HuH-7 (cell line): ENCODE results near the gene LYST.
"Not testable (repeated sequence)": the region's sequence is repeated elsewhere in the genome, so short reads cannot be mapped to it uniquely, and the experiment has no call there.

Experiments used
- DNase-seq: peaks from one replicate; pipeline ENCODE4 v3.0.0; 2011; ENCODE audit warnings: low spot score

LYST gene

GRCh38 chr1:235757587-235758096 lies 109.1 kb downstream of the LYST start:
- no peak for DNase-seq

GRCh38 chr1:235754186-235754585 lies 112.5 kb downstream of the LYST start:
- not testable (repeated sequence) for DNase-seq

- no peak for DNase-seq
Observed at GRCh38 chr1:235749755-235750300, 116.9 kb downstream of the LYST start.

DNA sequence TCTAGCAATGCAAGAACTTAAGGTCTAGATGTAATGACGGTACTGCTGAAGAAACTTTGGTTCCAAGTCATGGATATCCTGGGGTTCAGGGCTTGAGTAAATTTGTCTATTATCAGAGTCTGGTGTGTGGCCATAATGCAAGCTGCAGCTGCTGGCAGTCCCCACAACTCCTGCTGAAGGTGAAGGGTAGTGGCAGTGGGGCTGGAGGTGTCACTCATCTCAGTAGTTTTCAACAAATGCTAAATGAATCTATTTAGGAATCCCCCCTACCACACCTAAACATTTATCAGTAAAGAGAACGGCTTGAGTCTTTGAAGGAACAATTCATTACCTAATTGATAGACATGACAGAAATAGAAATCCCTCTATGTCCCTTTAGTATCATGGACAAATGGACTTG lies 118.0 kb downstream of the LYST start:
- no peak for DNase-seq

DNA sequence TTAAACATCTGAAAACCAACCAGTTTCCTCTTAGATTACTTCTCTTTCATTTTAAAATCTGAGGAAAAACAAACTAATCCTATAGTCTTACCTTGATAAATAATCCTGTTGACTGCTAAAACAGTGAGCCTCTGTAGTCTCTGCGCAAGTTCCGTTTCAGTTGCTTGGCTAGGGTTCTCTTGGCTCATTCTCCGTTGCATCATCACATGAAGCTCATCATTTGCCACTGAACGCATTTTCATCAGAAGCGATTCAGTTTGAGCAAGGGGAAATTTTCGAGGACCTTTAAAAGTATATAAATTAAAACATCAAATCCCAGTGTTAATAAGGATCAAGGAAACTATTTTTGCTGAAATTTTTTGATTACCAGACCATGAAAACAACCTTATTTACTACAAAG lies 120.5 kb downstream of the LYST start:
- DNase-seq: no peak

- no peak for DNase-seq
Observed at GRCh38 chr1:235745503-235746136, 121.1 kb downstream of the LYST start.

GRCh38 chr1:235742914-235743599 lies 123.6 kb downstream of the LYST start:
- DNase-seq: no peak

DNA sequence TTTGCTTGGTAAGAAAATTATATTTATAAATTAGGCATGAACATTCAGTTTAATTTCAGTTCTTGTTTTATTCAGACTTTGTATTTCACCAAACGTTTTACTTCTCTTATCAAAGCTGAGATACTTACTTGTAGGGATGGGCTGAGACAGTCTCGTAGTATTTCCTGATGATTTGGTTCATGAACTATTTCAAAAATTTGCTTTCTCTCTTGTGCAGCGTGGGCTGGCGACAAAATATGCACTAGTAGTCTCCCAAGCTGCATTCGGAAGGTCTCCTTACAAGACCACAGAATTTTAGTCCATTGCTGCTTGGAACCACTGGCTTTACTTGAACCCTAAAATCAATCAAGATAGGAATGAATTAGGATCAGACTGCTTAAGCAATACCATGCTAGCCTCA lies 125.4 kb downstream of the LYST start:
- no peak for DNase-seq

GRCh38 chr1:235739631-235740030 lies 127.1 kb downstream of the LYST start:
- no peak for DNase-seq

DNA sequence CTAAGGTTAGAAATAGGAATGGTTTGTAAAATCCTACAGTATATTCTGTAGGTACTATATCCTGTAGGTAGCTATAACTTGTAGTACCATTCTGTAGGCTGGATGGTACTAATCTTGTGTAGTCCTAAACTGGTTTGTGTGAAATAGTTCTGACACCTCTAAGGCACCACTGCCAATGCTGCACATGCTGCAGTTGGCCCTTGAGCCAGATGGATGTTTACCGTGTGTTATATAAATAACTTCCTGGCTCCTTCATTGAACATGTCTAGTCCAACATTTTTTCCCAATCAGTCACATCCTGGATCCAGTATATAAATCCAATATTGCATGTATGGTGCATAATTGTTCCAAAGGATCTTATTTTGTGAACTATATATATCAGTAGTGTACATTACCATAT lies 127.6 kb downstream of the LYST start:
- no peak for DNase-seq

- DNase-seq: no peak
Observed at GRCh38 chr1:235737751-235738150, 129.0 kb downstream of the LYST start.

GRCh38 chr1:235736263-235736662 lies 130.4 kb downstream of the LYST start:
- no peak for DNase-seq

DNA sequence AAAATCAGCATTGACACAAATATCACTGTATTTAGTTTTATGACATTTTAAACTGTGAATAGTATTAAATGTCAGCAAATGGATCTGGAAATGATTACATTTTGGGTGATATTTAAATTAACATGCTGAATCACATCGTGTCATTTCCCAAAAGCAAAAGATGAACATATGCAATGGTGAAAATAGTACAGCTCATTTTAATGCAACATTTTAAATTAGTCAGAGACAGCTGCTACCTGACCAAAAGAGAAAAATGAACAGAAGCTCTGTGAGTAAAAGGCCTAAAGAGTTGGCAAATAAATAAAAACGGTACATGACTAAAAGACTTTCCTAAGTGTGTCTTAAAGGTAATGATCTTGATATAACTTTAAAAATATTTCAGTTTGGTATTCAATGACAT lies 131.1 kb downstream of the LYST start:
- no peak for DNase-seq

DNA sequence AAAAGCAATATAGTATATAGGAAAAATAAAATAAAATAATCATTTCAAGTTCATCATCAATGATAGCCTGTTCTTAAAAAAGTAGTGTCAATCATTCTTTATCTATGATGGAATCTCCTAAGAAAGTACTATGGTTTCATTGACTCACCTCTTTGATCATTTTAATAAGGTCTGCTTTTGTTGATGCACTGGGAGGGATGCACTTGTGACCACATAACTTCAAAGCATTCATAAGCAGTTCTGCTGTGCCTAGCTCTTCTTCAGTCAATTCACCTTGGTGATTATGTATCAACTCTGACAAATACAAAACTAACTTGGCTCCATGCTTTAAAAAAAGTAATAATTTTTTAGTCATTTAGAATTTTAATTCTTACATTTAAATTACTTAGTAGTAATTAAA lies 132.4 kb downstream of the LYST start:
- DNase-seq: no peak

DNA sequence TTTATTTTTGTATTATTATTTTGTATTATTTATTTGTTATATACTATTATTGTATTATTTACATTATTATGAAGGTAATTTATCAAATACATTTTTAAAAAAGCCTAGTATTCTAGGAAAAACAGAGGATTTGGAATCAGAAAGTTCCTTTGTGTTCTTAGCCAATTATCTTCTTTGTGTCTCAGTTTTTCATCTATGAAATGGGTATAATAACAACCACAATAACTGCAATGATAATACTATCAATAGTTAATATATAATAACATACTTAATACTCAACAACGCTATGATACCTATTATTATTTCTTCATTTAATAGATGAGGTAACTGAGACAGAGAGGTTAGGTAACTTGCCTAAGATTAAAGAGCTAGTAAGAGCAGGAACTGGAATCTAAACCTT lies 136.7 kb downstream of the LYST start:
- DNase-seq: no peak

GRCh38 chr1:235726557-235726956 lies 140.1 kb downstream of the LYST start:
- DNase-seq: no peak

- no peak for DNase-seq
Observed at GRCh38 chr1:235725434-235725833, 141.3 kb downstream of the LYST start.

DNA sequence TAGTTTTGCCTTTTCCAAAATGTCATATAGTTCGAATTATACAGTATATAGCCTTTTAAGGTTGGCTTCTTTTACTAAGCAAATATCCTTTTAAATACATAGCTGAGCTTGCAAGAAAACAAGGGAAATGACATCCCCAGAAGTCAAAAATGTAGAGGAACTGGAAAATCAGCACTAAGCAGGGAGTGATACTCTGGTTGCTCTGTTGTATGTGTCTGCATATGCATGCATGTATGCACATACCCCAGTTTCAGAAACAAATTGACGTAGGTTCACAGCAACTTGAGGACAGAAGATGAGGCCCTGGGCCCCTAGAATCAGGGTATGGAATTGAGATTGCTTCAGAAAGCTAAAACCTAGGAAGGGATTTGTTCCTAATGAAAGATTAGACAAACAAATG lies 142.0 kb downstream of the LYST start:
- no peak for DNase-seq

DNA sequence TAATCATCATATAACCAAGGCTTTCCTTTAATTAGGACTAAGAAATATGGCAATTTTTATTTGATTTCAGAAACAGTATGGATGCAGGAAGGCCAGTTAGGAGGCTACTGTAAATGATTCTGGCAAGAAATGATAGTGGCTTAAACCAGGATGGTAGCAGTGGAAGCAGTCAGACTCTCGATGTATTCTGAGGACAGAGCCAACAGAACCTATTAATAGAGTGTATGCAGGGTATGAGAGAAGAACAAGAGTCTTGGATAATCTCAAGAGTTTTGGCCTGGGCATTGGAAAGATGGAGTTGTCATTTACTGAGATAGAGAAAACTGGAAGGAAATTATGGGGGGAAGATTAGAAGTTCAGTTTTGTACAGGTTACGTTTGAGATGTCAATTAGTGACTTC lies 143.8 kb downstream of the LYST start:
- DNase-seq: no peak

GRCh38 chr1:235721982-235722381 lies 144.7 kb downstream of the LYST start:
- DNase-seq: no peak

DNA sequence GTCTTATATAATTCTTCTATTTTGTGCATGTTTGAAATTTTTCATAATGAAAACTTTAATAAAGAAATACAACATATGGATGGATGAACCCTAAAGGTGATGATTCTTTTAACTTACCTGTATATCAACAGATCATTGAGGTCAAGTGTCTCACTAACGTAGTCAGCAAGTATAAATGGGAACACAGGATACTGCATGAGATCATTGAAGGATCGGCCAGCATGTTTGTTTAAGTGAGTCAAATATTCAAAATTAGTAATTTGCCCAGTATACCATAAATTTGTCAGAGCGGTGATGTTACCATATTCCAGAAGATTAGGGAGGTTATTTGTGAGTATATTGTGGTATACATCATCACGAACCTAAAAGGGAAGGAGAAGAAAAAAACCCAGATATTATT lies 146.2 kb downstream of the LYST start:
- no peak for DNase-seq

GRCh38 chr1:235714205-235714897 lies 152.4 kb downstream of the LYST start:
- DNase-seq: no peak

GRCh38 chr1:235712812-235713211 lies 153.9 kb downstream of the LYST start:
- DNase-seq: no peak
